CD14-positive monocyte (primary cell): ENCODE measurements around the gene TP53BP2. TPM values are rescaled to one million over a fixed set of nuclear protein-coding genes. Genes with fewer than 3 reads are reported as not detected.

Source experiments
- DNase-seq, 3 donors: peaks; one replicate each; pipeline ENCODE4 v3.0.0-alpha.2; 2011 to 2022
- H2AFZ ChIP-seq: 2 replicates; pipeline ENCODE4 v1.6.0; 2012; ENCODE audit warnings: mild to moderate bottlenecking, low read depth, low read length, inconsistent platforms; ENCODE audit not compliant: insufficient read depth, poor library complexity, severe bottlenecking
- H3K27ac ChIP-seq, 2 donors: 1 replicate in 1 of 2; 2 replicates in 1 of 2; pipeline ENCODE4 v1.5.1; 2012 to 2013; ENCODE audit warnings: low read length in 2 of 2, control low read depth in 1 of 2, inconsistent platforms in 1 of 2, low read depth in 1 of 2, mild to moderate bottlenecking in 1 of 2
- H3K27me3 ChIP-seq, 2 donors: one replicate each; pipeline versions ENCODE4 v1.6.0 to v1.6.1; 2011 to 2013; ENCODE audit warnings: low read length in 2 of 2; ENCODE audit not compliant: control insufficient read depth in 2 of 2, insufficient read depth in 2 of 2
- H3K36me3 ChIP-seq, 2 donors: replicated peaks in 1 of 2; 1 replicate in 1 of 2; 2 replicates in 1 of 2; pipeline versions ENCODE4 v1.5.1 to v1.6.1; 2012 to 2013; ENCODE audit warnings: low read length in 2 of 2, control low read depth in 1 of 2, inconsistent platforms in 1 of 2, mild to moderate bottlenecking in 1 of 2; ENCODE audit not compliant: insufficient read depth in 2 of 2, control insufficient read depth in 1 of 2
- H3K4me1 ChIP-seq, 2 donors: 1 replicate in 1 of 2; 2 replicates in 1 of 2; pipeline versions ENCODE4 v1.5.1 to v1.6.1; 2012 to 2013; ENCODE audit warnings: low read length in 2 of 2, control low read depth in 1 of 2, inconsistent platforms in 1 of 2, mild to moderate bottlenecking in 1 of 2, moderate library complexity in 1 of 2; ENCODE audit not compliant: insufficient read depth in 2 of 2, control insufficient read depth in 1 of 2
- H3K4me2 ChIP-seq: replicated peaks from 2 replicates; pipeline ENCODE3; 2012; ENCODE audit warnings: low read length, moderate library complexity, mild to moderate bottlenecking; ENCODE audit not compliant: poor library complexity, severe bottlenecking; ENCODE audit errors: extremely low read depth
- H3K4me3 ChIP-seq, 3 experiments: fragments of 200-600 bp in 1 of 3; sonication (generic) in 1 of 3; replicated peaks in 1 of 3; 1 replicate in 2 of 3; 2 replicates in 1 of 3; pipeline ENCODE4 v1.5.1; 2011 to 2013; ENCODE audit warnings: low read length in 3 of 3, mild to moderate bottlenecking in 3 of 3, control low read depth in 2 of 3, low read depth in 2 of 3, inconsistent platforms in 1 of 3, moderate library complexity in 1 of 3
- H3K79me2 ChIP-seq: 2 replicates; pipeline ENCODE4 v1.6.0; 2012; ENCODE audit warnings: mild to moderate bottlenecking, control low read depth, inconsistent platforms, low read length, moderate library complexity; ENCODE audit not compliant: insufficient read depth
- H3K9ac ChIP-seq: 2 replicates; pipeline ENCODE4 v1.6.0; 2017; ENCODE audit warnings: low read length, mild to moderate bottlenecking; ENCODE audit not compliant: insufficient read depth, poor library complexity, severe bottlenecking
- H3K9me3 ChIP-seq, 2 donors: replicated peaks in 1 of 2; 1 replicate in 1 of 2; 2 replicates in 1 of 2; pipeline versions ENCODE4 v1.5.1 to v1.6.1; 2012 to 2013; ENCODE audit warnings: low read length in 2 of 2, control low read depth in 1 of 2; ENCODE audit not compliant: control insufficient read depth in 1 of 2, insufficient read depth in 1 of 2
- H4K20me1 ChIP-seq: 2 replicates; pipeline ENCODE4 v1.6.0; 2012; ENCODE audit warnings: mild to moderate bottlenecking, low read length, control low read depth, moderate library complexity; ENCODE audit not compliant: insufficient read depth
- H3K27ac Mint-ChIP-seq, 7 donors: one replicate each; pipeline ENCODE4 v1.8.0; 2020; ENCODE audit warnings: mild to moderate bottlenecking in 7 of 7, mixed read lengths in 7 of 7, moderate library complexity in 6 of 7, inconsistent platforms in 2 of 7
- H3K27me3 Mint-ChIP-seq, 3 donors: one replicate each; pipeline ENCODE4 v1.8.0; 2021 to 2022; ENCODE audit warnings: low read depth in 3 of 3, mild to moderate bottlenecking in 3 of 3, mixed read lengths in 3 of 3, moderate library complexity in 3 of 3, inconsistent platforms in 1 of 3
- H3K36me3 Mint-ChIP-seq, 2 donors: one replicate each; pipeline ENCODE4 v1.8.0; 2020; ENCODE audit warnings: mixed read lengths in 2 of 2, inconsistent platforms in 1 of 2, mild to moderate bottlenecking in 1 of 2
- H3K4me1 Mint-ChIP-seq: one replicate; pipeline ENCODE4 v1.8.0; 2020; ENCODE audit warnings: mild to moderate bottlenecking, mixed read lengths
- H3K4me3 Mint-ChIP-seq, 2 donors: one replicate each; pipeline ENCODE4 v1.8.0; 2020; ENCODE audit warnings: mild to moderate bottlenecking in 2 of 2, mixed read lengths in 2 of 2, moderate library complexity in 1 of 2
- H3K9me3 Mint-ChIP-seq, 7 donors: one replicate each; pipeline ENCODE4 v1.8.0; 2020 to 2022; ENCODE audit warnings: mixed read lengths in 7 of 7, mild to moderate bottlenecking in 6 of 7, moderate library complexity in 6 of 7, inconsistent platforms in 2 of 7
- WGBS: methylation state at CpG from one replicate; pipeline ENCODE4 v1.1.5; 2013; ENCODE audit warnings: missing lambda C conversion rate; ENCODE audit not compliant: insufficient coverage; 5-methylcytosine and 5-hydroxymethylcytosine counted together
- intact Hi-C, 2 donors: fragments of 100-400 bp; cut with micrococcal nuclease; formaldehyde crosslinking; loops; one replicate each; pipeline versions ENCODE4 v1.15.0 to v1.15.1; 2023
- polyA plus RNA-seq, 3 donors: library from polyadenylated mRNA; depleted of rRNA in 1 of 3; unstranded in 2 of 3; stranded (reverse) in 1 of 3; fragments of 300-500 nt in 2 of 3; fragments of >200 nt in 1 of 3; fragmentation: Illumina TruSeq in 2 of 3; gene quantifications; 1 replicate in 2 of 3; 2 replicates in 1 of 3; pipeline ENCODE4 v1.2.3, GENCODE V29; 2012 to 2021
- TF ChIP-seq, protein P1 (sequence below): fragments of 200-600 bp; IDR thresholded peaks from one replicate; pipeline ENCODE4 v1.8.0; 2022; ENCODE audit warnings: antibody characterized with exemption, mild to moderate bottlenecking

The TP53BP2 gene
- polyA plus RNA-seq, 3 donors = 5.7 to 19.7 (median 8.8) TPM

DNA sequence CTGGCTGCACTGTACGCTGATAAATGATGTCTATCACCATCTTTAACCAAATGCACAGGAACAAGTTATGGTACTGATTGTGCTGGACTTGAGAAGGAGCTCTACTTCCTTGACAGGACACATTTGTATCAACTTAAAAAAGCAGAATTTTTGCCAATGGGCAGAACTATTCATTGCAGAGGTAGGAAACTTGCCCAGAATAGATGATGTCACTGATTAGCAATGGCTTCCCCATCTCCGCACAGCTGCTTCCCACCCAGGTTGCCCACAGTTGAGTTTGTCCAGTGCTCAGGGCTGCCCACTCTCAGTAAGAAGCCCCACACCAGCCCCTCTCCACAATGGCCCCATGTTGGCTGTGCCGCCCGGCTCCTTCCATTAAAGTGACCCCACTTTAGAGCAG, 100.0 kb downstream of the TP53BP2 start:
- H3K9me3 ChIP-seq = no peaks in the 10 kb centered on the region
- WGBS = 100% methylated on average over 2 of the region's 4 CpGs
- Mint-ChIP-seq H3K4me3 (no peak overlapping the region), H3K36me3 (peaks cover 77 to 80% of the 10 kb centered on the region in 2 donors), H3K27ac (no peak overlapping the region), H3K9me3 (no peaks in the 10 kb centered on the region), H3K27me3 (no peaks in the 10 kb centered on the region), H3K4me1 (peaks cover 17% of the 10 kb centered on the region)
- TF ChIP-seq, protein P1, sequence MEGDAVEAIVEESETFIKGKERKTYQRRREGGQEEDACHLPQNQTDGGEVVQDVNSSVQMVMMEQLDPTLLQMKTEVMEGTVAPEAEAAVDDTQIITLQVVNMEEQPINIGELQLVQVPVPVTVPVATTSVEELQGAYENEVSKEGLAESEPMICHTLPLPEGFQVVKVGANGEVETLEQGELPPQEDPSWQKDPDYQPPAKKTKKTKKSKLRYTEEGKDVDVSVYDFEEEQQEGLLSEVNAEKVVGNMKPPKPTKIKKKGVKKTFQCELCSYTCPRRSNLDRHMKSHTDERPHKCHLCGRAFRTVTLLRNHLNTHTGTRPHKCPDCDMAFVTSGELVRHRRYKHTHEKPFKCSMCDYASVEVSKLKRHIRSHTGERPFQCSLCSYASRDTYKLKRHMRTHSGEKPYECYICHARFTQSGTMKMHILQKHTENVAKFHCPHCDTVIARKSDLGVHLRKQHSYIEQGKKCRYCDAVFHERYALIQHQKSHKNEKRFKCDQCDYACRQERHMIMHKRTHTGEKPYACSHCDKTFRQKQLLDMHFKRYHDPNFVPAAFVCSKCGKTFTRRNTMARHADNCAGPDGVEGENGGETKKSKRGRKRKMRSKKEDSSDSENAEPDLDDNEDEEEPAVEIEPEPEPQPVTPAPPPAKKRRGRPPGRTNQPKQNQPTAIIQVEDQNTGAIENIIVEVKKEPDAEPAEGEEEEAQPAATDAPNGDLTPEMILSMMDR = no peak
- H3K4me2 ChIP-seq = no peak overlapping the region
- no peak overlapping the region for H3K4me3 ChIP-seq
- DNase-seq = no peak
- H3K4me1 ChIP-seq = peaks cover 8 to 16% of the 10 kb centered on the region in 2 donors
- H3K36me3 ChIP-seq = peaks cover 68 to 89% of the 10 kb centered on the region in 2 donors
- intact Hi-C loops = loop anchor here in 1 of 2 donors (5.0 kb wide), 1 partner anchor 33 kb away; the partner anchor contains the start of gene CAPN2
- peaks cover 4% of the 10 kb centered on the region for H3K79me2 ChIP-seq
- H3K9ac ChIP-seq = no peak overlapping the region
- no peak overlapping the region for H3K27ac ChIP-seq
- H2AFZ ChIP-seq = no peak overlapping the region
- H3K27me3 ChIP-seq = no peaks in the 10 kb centered on the region
- H4K20me1 ChIP-seq = peaks cover 55% of the 10 kb centered on the region

DNA sequence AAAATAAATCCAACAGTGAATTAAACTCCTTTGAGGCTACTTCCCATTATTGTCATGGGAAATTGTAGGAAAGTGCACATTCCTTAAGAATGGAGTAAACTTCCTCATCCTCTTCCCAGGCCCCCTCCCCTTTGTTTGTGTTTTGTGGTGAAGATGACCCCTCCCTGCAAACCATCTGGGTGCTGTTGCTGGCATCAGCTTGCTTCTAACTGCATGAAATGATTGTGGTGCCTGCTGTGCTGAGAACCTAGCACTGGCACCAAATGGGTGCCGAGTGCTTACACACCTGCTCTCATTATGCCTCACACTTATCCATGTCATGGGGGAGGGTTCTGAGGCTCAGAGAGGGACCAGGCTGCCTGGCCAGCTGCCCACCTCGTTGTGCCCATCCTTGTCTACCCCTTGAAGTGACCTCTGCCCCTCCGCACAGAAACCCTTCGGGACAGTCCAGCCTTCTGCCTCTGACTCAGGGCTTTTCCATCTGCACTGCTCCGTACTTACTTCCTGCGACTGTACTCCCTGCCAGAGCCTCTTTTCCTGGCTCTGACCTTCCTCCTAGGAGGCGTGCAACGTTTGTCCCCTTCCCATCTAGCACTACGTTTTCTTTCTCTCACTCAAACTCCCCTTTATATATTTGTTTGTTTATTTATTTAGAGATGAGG, 102.8 kb downstream of the TP53BP2 start:
- H4K20me1 ChIP-seq = peaks cover 67% of the 10 kb centered on the region
- Mint-ChIP-seq H3K4me1 (peaks cover 5% of the 10 kb centered on the region), H3K27ac (peak overlapping the region in 4 of 7 donors; percentile 47 to 83 (median 72)), H3K4me3 (no peak overlapping the region), H3K9me3 (no peaks in the 10 kb centered on the region), H3K27me3 (no peaks in the 10 kb centered on the region), H3K36me3 (peaks cover 82 to 87% of the 10 kb centered on the region in 2 donors)
- intact Hi-C loops = no loop called here
- H3K4me3 ChIP-seq = no peak overlapping the region
- WGBS = 75% methylated on average over 3 of the region's 9 CpGs
- no peak overlapping the region for H3K9ac ChIP-seq
- H2AFZ ChIP-seq = no peak overlapping the region
- H3K4me2 ChIP-seq = no peak overlapping the region
- H3K36me3 ChIP-seq = peaks cover 68 to 91% of the 10 kb centered on the region in 2 donors
- H3K79me2 ChIP-seq = peaks cover 19% of the 10 kb centered on the region
- no peaks in the 10 kb centered on the region for H3K9me3 ChIP-seq
- TF ChIP-seq, protein P1 = no peak
- peak overlapping the region in 1 of 2 donors; percentile 36 for H3K27ac ChIP-seq
- H3K27me3 ChIP-seq = no peaks in the 10 kb centered on the region
- no peak for DNase-seq
- H3K4me1 ChIP-seq = peaks cover 0 to 4% of the 10 kb centered on the region in 2 donors
